Body of pancreas (tissue), 4 donors: ENCODE results near the gene HAPLN2.

ENCODE experiments used
- CTCF ChIP-seq, 7 experiments: fragments of 450-650 bp in 4 of 7; fragments of 200-600 bp in 3 of 7; sonication (generic) in 3 of 7; IDR thresholded peaks; one replicate each; pipeline ENCODE4 v1.5.1; 2016 to 2019; ENCODE audit warnings: antibody characterized with exemption in 7 of 7
- POLR2A ChIP-seq, 3 donors: fragments of 450-650 bp; IDR thresholded peaks; one replicate each; pipeline ENCODE4 v1.6.1; 2016; ENCODE audit warnings: antibody characterized with exemption in 3 of 3, mild to moderate bottlenecking in 2 of 3

- TF ChIP-seq CTCF (IDR thresholded peaks at IDR 0.05) = peak in 1 of 7 experiments; percentile 11
- TF ChIP-seq POLR2A (IDR thresholded peaks at IDR 0.05) = no peak
Measured at GRCh38 chr1:156599811-156600210, 19.4 kb upstream of the HAPLN2 start.
